ENCODE data around the gene FGFR3.

- TF ChIP-seq SMC3 (conservative IDR thresholded peaks at IDR 0.05; ENCODE audit: poor library complexity) (no peak), EP300 (conservative IDR thresholded peaks at IDR 0.05; ENCODE audit: poor library complexity, severe bottlenecking) (no peak), CTCF (IDR thresholded peaks at IDR 0.05; ENCODE audit: poor library complexity, severe bottlenecking) (no peak)
Measured at GRCh38 chr4:1798580-1799386, 5.7 kb downstream of the FGFR3 start.
